ENCODE data around the gene STAT5A. TPM values are rescaled to one million over a fixed set of nuclear protein-coding genes. Genes with fewer than 3 reads are reported as not detected.

Gene STAT5A
- total and polyA plus RNA-seq, 9 of the 15 experiments (the other 6 are each of a cell fraction or from before 2014, with no cell fraction given) = 79.9 to 415 (median 196) TPM

DNA sequence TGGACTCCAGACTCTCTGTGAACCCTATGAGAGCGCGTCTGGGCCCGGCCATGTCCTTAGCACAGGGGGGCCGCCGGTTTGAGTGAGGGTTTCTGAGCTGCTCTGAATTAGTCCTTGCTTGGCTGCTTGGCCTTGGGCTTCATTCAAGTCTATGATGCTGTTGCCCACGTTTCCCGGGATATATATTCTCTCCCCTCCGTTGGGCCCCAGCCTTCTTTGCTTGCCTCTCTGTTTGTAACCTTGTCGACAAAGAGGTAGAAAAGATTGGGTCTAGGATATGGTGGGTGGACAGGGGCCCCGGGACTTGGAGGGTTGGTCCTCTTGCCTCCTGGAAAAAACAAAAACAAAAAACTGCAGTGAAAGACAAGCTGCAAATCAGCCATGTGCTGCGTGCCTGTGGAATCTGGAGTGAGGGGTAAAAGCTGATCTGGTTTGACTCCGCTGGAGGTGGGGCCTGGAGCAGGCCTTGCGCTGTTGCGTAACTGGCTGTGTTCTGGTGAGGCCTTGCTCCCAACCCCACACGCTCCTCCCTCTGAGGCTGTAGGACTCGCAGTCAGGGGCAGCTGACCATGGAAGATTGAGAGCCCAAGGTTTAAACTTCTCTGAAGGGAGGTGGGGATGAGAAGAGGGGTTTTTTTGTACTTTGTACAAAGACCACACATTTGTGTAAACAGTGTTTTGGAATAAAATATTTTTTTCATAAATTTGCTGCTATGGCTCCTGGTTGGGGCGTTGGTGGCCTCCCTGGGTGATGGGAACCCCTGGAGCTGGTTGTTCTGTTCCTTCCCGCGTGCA, 23.1 kb downstream of the STAT5A start (continued):
- TF ChIP-seq MCM2 (IDR thresholded peaks at IDR 0.05; ENCODE audit: low read depth) = no peak
- TF ChIP-seq, protein P1, sequence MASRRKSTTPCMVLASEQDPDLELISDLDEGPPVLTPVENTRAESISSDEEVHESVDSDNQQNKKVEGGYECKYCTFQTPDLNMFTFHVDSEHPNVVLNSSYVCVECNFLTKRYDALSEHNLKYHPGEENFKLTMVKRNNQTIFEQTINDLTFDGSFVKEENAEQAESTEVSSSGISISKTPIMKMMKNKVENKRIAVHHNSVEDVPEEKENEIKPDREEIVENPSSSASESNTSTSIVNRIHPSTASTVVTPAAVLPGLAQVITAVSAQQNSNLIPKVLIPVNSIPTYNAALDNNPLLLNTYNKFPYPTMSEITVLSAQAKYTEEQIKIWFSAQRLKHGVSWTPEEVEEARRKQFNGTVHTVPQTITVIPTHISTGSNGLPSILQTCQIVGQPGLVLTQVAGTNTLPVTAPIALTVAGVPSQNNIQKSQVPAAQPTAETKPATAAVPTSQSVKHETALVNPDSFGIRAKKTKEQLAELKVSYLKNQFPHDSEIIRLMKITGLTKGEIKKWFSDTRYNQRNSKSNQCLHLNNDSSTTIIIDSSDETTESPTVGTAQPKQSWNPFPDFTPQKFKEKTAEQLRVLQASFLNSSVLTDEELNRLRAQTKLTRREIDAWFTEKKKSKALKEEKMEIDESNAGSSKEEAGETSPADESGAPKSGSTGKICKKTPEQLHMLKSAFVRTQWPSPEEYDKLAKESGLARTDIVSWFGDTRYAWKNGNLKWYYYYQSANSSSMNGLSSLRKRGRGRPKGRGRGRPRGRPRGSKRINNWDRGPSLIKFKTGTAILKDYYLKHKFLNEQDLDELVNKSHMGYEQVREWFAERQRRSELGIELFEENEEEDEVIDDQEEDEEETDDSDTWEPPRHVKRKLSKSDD (conservative IDR thresholded peaks at IDR 0.05; ENCODE audit: low read length) = no peak
- TF ChIP-seq C11orf30 (IDR thresholded peaks at IDR 0.05; ENCODE audit: low read depth) = no peak
- TF ChIP-seq ZNF311 (CRISPR knock-in tag; IDR thresholded peaks at IDR 0.05) = no peak; the same call in 1 of the 2 replicates
- TF ChIP-seq, protein P2, sequence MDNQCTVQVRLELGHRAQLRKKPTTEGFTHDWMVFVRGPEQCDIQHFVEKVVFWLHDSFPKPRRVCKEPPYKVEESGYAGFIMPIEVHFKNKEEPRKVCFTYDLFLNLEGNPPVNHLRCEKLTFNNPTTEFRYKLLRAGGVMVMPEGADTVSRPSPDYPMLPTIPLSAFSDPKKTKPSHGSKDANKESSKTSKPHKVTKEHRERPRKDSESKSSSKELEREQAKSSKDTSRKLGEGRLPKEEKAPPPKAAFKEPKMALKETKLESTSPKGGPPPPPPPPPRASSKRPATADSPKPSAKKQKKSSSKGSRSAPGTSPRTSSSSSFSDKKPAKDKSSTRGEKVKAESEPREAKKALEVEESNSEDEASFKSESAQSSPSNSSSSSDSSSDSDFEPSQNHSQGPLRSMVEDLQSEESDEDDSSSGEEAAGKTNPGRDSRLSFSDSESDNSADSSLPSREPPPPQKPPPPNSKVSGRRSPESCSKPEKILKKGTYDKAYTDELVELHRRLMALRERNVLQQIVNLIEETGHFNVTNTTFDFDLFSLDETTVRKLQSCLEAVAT (IDR thresholded peaks at IDR 0.05) = peak in 1 of 2 experiments; percentile 42; a peak in 1 of 4 replicates
- no peak for TF ChIP-seq PHB (CRISPR knock-in tag; IDR thresholded peaks at IDR 0.05)
- no peak; the same call in 1 of the 2 replicates for TF ChIP-seq ZNF41 (CRISPR knock-in tag; conservative IDR thresholded peaks at IDR 0.05)
- TF ChIP-seq TEAD4 (IDR thresholded peaks at IDR 0.05; ENCODE audit: low read length) = peak; percentile 60
- no peak for TF ChIP-seq TEAD4 (CRISPR knock-in tag; IDR thresholded peaks at IDR 0.05; ENCODE audit: borderline replicate concordance)
- TF ChIP-seq, protein P3, sequence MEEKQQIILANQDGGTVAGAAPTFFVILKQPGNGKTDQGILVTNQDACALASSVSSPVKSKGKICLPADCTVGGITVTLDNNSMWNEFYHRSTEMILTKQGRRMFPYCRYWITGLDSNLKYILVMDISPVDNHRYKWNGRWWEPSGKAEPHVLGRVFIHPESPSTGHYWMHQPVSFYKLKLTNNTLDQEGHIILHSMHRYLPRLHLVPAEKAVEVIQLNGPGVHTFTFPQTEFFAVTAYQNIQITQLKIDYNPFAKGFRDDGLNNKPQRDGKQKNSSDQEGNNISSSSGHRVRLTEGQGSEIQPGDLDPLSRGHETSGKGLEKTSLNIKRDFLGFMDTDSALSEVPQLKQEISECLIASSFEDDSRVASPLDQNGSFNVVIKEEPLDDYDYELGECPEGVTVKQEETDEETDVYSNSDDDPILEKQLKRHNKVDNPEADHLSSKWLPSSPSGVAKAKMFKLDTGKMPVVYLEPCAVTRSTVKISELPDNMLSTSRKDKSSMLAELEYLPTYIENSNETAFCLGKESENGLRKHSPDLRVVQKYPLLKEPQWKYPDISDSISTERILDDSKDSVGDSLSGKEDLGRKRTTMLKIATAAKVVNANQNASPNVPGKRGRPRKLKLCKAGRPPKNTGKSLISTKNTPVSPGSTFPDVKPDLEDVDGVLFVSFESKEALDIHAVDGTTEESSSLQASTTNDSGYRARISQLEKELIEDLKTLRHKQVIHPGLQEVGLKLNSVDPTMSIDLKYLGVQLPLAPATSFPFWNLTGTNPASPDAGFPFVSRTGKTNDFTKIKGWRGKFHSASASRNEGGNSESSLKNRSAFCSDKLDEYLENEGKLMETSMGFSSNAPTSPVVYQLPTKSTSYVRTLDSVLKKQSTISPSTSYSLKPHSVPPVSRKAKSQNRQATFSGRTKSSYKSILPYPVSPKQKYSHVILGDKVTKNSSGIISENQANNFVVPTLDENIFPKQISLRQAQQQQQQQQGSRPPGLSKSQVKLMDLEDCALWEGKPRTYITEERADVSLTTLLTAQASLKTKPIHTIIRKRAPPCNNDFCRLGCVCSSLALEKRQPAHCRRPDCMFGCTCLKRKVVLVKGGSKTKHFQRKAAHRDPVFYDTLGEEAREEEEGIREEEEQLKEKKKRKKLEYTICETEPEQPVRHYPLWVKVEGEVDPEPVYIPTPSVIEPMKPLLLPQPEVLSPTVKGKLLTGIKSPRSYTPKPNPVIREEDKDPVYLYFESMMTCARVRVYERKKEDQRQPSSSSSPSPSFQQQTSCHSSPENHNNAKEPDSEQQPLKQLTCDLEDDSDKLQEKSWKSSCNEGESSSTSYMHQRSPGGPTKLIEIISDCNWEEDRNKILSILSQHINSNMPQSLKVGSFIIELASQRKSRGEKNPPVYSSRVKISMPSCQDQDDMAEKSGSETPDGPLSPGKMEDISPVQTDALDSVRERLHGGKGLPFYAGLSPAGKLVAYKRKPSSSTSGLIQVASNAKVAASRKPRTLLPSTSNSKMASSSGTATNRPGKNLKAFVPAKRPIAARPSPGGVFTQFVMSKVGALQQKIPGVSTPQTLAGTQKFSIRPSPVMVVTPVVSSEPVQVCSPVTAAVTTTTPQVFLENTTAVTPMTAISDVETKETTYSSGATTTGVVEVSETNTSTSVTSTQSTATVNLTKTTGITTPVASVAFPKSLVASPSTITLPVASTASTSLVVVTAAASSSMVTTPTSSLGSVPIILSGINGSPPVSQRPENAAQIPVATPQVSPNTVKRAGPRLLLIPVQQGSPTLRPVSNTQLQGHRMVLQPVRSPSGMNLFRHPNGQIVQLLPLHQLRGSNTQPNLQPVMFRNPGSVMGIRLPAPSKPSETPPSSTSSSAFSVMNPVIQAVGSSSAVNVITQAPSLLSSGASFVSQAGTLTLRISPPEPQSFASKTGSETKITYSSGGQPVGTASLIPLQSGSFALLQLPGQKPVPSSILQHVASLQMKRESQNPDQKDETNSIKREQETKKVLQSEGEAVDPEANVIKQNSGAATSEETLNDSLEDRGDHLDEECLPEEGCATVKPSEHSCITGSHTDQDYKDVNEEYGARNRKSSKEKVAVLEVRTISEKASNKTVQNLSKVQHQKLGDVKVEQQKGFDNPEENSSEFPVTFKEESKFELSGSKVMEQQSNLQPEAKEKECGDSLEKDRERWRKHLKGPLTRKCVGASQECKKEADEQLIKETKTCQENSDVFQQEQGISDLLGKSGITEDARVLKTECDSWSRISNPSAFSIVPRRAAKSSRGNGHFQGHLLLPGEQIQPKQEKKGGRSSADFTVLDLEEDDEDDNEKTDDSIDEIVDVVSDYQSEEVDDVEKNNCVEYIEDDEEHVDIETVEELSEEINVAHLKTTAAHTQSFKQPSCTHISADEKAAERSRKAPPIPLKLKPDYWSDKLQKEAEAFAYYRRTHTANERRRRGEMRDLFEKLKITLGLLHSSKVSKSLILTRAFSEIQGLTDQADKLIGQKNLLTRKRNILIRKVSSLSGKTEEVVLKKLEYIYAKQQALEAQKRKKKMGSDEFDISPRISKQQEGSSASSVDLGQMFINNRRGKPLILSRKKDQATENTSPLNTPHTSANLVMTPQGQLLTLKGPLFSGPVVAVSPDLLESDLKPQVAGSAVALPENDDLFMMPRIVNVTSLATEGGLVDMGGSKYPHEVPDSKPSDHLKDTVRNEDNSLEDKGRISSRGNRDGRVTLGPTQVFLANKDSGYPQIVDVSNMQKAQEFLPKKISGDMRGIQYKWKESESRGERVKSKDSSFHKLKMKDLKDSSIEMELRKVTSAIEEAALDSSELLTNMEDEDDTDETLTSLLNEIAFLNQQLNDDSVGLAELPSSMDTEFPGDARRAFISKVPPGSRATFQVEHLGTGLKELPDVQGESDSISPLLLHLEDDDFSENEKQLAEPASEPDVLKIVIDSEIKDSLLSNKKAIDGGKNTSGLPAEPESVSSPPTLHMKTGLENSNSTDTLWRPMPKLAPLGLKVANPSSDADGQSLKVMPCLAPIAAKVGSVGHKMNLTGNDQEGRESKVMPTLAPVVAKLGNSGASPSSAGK (IDR thresholded peaks at IDR 0.05) = peak; percentile 85
- no peak for TF ChIP-seq TAF15 (IDR thresholded peaks at IDR 0.05; ENCODE audit: low read depth, low read length)

Measured in K562 (cell line).